ENCODE measurements around the gene FLNB. TPM values are rescaled to one million over a fixed set of nuclear protein-coding genes. Genes with fewer than 3 reads are reported as not detected.

The FLNB gene
- total RNA-seq, 2 donors from 2014 or later = 96.9 to 139 TPM

DNA sequence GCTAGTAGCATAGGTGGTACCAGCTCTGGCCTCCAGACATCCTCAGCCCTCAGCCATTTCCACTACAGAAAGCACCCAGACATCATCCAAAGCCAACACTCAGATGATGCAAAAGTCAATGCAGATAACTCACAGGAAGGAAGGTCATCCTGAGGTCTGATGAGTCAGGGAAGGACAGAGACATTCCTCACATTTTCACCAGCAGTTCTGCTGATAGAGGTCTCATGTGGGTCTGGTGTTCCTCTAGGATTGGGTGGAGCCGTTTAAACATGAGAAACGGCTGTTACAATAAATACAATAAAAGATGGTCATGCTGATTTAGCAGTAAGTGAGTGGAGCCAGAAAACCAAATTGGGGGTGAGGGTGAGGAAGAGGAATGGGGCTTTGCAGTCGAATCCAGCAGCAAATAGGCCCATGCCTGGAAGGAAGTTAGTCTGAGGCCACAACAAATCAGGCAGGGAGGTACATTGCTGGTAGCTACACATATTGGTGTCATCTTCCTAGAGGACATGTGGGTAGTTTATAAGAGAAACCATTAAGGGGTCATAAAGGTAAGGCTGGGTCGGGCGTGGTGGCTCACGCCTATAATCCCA, 33.3 kb upstream of the FLNB start:
- no peak overlapping the region for H3K27ac ChIP-seq
- H3K36me3 ChIP-seq = no peaks in the 10 kb centered on the region
- DNase-seq (ENCODE audit: low spot score) (no peak), ATAC-seq (ENCODE audit: insufficient number of reproducible peaks, low FRiP score, low read depth) (no peak)
- TF ChIP-seq CTCF (IDR thresholded peaks at IDR 0.05) = no peak
- H3K4me3 ChIP-seq = no peak overlapping the region
- H3K9me3 ChIP-seq = no peaks in the 10 kb centered on the region
- H3K27me3 ChIP-seq (replicated peaks; ENCODE audit: insufficient read depth) = no peaks in the 10 kb centered on the region
- no peaks in the 10 kb centered on the region for H3K4me1 ChIP-seq (ENCODE audit: control insufficient read depth in 1 of 2, low read depth in 2 of 2)

DNA sequence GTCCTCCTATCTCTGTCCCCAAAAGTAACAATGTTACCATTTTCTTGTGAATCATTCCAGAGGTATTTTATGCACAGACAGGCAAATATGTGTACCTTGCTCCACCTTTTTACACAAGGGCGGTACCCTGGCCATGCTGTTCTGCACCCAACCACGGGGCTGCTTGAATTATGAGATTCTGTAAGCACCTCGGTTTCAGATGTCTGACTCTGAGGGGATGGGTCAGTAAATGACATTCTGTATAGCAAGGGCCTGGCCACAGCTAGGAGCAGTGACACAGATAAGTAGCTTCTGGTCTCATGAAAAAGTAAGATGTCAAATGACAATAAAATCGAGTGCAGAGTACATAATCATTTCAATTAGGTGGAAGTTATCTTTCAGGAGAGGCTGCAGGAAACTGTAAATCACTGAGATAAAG, 30.4 kb upstream of the FLNB start:
- Histone ChIP-seq H3K4me1 (ENCODE audit: control insufficient read depth in 1 of 2, low read depth in 2 of 2) (peaks cover 0 to under 1% of the 10 kb centered on the region in 2 donors), H3K9me3 (no peaks in the 10 kb centered on the region), H3K27me3 (replicated peaks; ENCODE audit: insufficient read depth) (no peaks in the 10 kb centered on the region), H3K4me3 (no peak overlapping the region), H3K36me3 (no peaks in the 10 kb centered on the region), H3K27ac (no peak overlapping the region)
- ATAC-seq (ENCODE audit: insufficient number of reproducible peaks, low FRiP score, low read depth) (no peak), DNase-seq (ENCODE audit: low spot score) (no peak)
- TF ChIP-seq CTCF (IDR thresholded peaks at IDR 0.05) = no peak

DNA sequence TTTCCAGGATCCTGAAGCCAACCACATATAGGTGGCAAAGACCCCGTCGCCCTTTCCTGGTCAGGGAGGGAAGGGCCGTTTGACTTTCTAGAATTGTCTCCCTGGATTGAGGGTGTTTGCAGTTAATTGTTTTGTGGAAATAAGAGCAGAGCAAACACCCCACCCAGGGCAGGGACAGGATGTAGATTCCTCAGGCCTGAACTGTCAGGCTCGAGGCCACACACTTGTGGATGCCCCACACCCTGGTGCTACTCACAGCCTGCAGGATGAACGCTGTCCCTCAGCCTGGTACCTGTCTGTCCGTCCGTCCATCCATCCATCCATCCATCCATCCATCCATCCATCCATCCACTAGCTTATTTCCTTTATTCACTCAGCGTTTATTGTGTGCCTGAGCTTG, 29.9 kb upstream of the FLNB start:
- Histone ChIP-seq H3K27me3 (replicated peaks; ENCODE audit: insufficient read depth) (no peaks in the 10 kb centered on the region), H3K4me1 (ENCODE audit: control insufficient read depth in 1 of 2, low read depth in 2 of 2) (peaks cover 0 to 5% of the 10 kb centered on the region in 2 donors), H3K36me3 (no peaks in the 10 kb centered on the region), H3K4me3 (no peak overlapping the region), H3K27ac (no peak overlapping the region), H3K9me3 (no peaks in the 10 kb centered on the region)
- TF ChIP-seq CTCF (IDR thresholded peaks at IDR 0.05) = no peak
- DNase-seq (ENCODE audit: low spot score) (no peak), ATAC-seq (ENCODE audit: insufficient number of reproducible peaks, low FRiP score, low read depth) (no peak)

DNA sequence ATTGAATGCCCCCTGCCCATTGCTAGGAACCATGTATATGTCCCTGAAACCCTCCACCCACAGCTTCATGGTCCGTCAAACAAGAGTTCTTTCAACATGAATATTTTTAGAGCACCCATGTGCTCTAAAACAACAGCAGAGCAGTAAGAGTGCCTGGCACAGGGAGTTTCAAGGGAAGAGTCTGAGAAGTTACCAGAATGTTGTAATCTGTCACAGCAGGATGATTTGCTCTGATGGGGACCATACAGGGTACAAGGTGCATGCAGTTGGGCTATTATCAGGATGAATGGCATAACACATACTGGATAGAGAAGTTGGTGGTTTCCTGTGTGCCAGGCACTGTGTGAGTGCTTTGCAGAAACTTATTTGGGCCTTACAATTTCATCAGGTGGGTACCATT, 27.8 kb upstream of the FLNB start:
- Histone ChIP-seq H3K27ac (no peak overlapping the region), H3K27me3 (replicated peaks; ENCODE audit: insufficient read depth) (no peaks in the 10 kb centered on the region), H3K36me3 (no peaks in the 10 kb centered on the region), H3K4me1 (ENCODE audit: control insufficient read depth in 1 of 2, low read depth in 2 of 2) (peaks cover 0 to 9% of the 10 kb centered on the region in 2 donors), H3K9me3 (no peaks in the 10 kb centered on the region), H3K4me3 (no peak overlapping the region)
- DNase-seq (ENCODE audit: low spot score) = no peak
- no peak for TF ChIP-seq CTCF (IDR thresholded peaks at IDR 0.05)
- no peak for ATAC-seq (ENCODE audit: insufficient number of reproducible peaks, low FRiP score, low read depth)

- Histone ChIP-seq H3K9me3 (no peaks in the 10 kb centered on the region), H3K36me3 (no peaks in the 10 kb centered on the region), H3K27ac (no peak overlapping the region), H3K4me3 (no peak overlapping the region), H3K4me1 (ENCODE audit: control insufficient read depth in 1 of 2, low read depth in 2 of 2) (peaks cover 0 to 9% of the 10 kb centered on the region in 2 donors), H3K27me3 (replicated peaks; ENCODE audit: insufficient read depth) (no peaks in the 10 kb centered on the region)
- DNase-seq (ENCODE audit: low spot score) (no peak), ATAC-seq (ENCODE audit: insufficient number of reproducible peaks, low FRiP score, low read depth) (no peak)
- no peak for TF ChIP-seq CTCF (IDR thresholded peaks at IDR 0.05)
Measured at GRCh38 chr3:57981483-57982087, 26.6 kb upstream of the FLNB start.

Measured in thoracic aorta (tissue), 2 donors.